HG02973 (cell line): ENCODE results near the gene GPR180.
"Not testable (repeated sequence)": the region's sequence is repeated elsewhere in the genome, so short reads cannot be mapped to it uniquely, and the experiment has no call there.

Source experiments
- ATAC-seq: cut with Tn5 transposase; IDR thresholded peaks from one replicate; pipeline ENCODE4 v1.9.1; 2021; ENCODE audit warnings: moderate library complexity; ENCODE audit not compliant: unreplicated experiment

Gene GPR180

DNA sequence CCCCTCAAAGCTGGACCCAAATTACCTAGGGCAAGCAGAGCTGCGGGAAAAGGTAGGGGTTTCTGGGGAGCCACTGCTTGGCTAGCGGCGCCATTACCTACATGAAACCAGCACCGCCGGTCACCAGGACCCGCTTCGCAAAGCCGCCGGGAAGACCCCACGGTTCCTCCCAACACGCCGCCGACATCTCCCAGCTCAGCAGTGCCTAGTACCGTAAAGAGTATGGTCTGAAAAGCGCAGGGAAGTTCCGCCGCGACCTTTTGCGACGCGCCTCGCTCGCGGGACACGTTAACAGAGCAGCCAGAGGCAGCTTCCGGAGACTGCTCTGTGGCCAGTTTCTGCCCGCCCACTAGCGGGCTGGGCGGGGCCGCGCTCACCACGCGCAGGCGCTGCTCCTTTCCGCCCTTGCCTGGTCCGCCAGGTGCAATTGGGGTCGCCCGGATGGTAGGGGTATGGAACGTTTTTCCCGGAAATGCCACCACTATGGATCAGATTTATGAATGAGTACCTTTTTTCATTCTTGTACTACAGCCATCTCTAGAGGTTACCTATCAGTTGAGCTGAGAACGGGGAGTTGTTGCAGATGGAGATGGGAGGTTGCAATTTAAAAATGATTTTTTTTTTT, 5.6 kb upstream of the GPR180 start, which contains the start of gene TGDS:
Gene TGDS, minus strand, starts transcription at position 203 of the 625 bp plus-strand sequence. Its CDS starts 16 bp downstream, at position 187.
- ATAC-seq, result peak; percentile 95

DNA sequence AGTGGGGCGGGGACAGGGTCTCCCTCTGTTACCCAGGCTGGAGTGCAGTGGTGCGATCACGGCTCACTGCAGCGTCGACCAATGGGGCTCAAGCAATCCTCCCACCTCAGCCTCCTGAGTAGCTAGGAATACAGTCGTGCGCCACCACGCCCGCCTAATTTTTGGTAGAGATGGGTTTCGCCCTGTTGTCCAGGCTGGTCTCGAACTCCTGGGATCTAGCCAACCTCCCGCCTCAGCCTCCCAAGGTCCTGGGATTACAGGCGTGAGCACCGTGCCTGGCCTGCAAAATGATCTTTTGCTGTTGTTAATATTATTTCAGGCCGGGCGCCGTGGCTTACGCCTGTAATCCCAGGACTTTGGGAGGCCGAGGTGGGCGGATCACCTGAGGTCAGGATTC, 5.1 kb upstream of the GPR180 start:
- no peak for ATAC-seq

DNA sequence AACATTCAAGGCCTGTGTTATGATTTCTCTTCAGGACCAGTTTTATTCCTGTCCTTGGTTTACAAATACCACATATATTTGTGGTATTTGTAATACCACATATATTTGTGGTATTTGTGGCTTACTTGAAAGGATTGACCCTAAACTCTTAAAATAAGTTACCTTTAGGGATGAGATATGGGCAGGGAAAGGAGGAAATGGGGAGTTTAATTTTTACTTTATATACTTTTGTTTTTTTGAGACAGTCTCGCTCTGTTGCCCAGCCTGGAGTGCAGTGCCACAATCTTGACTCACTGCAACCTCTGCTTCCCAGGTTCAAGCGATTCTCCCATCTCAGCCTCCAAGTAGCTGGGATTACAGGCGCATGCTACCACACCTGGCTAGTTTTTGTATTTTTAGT, 3.4 kb upstream of the GPR180 start:
- no peak for ATAC-seq

DNA sequence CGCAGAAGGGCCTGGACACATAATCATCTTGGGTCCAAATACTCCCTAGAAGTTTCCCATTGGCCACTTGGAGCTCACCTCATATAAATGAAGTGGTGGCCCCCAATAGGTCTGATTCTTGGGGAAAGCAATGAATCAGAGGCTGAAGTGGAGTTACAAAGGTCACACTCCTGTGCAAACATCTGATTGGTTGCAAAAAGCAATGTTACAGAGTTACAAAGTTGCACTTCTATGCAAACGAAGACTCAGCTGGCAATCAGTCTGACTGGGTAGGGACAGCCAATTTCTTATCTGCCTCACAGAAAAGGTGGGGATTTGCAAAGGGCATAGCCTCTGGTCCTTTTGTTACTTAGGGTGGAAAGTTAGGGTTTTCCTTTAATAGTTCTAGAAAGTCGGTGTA, 1.8 kb upstream of the GPR180 start:
- ATAC-seq, result no peak

DNA sequence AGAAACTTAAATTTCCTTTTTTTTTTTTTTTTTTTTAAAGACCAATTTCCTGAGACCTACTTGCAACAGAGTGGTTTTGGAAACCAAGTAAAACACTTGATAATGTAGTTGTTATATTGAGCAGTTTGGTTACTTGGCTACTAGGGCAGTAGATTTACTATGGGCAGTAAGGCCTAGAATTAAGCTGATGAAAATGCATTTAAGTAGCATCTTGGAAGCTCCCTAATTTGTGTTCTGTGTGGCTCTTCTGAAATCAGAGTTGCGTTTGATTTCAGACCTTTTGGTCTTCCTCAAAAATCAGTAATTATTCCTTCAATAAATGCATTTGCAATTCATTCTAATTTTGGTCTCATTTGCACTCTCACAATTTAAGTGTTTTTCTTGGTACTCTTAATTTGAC, 810 bp downstream of the GPR180 start:
- ATAC-seq, result no peak

DNA sequence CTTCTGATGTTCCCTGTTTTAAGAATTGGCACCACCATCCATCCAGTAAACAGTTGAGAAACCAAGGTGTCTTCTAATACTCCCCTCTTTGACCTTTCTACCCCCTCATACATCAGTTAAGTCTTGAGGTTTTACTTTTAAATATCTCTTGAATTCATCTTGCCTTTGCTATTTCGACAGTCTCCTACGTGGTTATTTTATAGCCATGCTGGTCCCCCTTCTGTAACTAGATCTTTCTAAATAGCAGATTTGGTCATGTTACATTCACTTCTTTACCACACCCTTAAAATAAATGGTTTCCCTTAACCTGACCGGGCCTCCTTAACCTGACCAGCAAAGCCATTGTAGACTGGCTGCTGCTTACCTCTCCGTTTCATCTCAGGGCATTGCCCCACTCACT, 5.4 kb downstream of the GPR180 start:
- no peak for ATAC-seq

DNA sequence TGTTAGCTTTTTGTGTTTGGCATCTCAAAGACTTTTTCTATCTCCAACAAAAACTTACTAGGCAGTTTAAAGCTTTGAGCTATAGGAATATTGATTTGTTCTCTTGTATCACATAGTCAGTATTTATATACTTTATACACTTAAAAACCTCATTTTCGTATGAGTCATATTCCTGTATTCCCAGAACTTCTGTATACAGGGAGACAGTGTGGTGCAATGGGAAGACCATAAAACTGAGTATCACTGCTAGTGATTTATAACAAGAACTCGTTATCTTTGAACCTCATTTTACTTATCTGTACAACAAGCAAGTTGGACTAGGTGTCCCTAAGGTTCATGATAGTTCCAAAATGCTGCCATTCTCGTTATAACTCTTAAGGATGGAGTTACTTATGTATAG, 6.3 kb downstream of the GPR180 start:
- ATAC-seq, result no peak

DNA sequence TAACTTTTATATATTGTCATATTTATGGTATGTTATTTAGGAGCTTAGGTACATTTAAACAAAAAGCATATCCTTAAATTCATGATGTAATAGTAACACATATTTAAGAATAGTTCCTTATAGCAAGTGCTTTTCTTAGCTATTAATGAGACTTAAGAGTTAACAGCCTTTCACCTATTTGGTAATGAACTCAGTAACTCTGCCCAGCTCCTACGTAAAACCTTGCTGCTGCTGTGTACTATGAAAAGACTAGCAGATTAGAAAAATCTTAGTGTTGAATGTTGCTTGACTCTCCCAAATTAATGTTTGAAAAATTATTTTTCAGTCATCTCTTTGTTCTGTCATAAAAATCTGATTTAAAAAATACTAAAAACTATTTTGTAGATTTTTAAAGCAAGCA, 6.9 kb downstream of the GPR180 start:
- no peak for ATAC-seq

DNA sequence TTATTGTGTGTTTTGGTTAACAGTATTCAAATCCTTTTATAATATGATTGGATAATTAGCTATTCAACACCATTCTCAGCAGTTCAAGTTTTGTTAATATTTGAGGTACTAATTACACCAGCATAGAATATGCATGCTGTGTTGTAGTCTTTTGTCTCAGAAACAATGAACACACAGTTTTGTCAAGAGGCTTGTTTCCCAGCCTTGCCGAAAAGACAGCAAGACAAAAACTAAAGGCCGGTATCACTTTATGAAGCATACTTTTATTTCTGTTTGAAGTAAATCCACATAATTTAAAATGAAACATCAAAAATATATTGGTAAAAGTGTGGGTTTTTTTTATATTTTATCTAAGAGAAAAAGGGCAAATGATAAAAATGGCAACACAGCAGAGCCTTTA, 7.5 kb downstream of the GPR180 start:
- ATAC-seq, result no peak

DNA sequence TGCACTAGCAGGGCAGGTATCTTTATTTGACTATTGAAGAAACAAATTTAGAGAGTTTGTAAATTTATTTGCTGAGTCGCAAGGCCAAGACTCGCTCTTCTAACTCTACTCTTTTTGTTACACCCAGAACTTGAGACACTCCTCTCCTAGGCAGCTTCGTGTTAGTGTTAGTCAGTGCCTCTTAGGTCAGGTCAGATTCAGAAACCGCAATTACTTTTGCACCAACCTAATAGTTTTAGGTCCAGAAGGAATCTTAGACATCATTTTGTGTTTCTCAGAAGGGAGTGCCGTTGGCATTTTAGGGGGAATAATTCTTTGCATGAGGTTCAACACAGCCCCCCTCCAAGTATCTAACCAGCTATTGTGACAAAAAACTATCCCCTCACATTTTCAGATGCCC, 8.8 kb downstream of the GPR180 start:
- ATAC-seq, result no peak

DNA sequence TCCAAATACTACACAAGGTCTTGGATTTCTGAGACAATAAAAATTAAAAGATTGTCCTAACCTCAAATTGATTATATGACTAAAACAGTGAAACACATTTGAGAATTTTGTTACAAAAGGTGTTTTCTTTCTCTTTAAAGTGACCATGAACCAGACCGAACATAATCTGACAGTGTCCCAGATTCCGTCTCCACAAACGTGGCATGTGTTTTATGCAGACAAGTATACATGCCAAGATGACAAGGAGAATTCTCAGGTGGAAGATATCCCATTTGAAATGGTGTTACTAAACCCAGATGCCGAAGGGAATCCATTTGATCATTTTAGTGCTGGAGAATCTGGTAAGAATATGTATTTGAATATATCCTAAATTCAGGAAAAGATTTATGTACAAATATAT, 10.4 kb downstream of the GPR180 start:
- no peak for ATAC-seq

DNA sequence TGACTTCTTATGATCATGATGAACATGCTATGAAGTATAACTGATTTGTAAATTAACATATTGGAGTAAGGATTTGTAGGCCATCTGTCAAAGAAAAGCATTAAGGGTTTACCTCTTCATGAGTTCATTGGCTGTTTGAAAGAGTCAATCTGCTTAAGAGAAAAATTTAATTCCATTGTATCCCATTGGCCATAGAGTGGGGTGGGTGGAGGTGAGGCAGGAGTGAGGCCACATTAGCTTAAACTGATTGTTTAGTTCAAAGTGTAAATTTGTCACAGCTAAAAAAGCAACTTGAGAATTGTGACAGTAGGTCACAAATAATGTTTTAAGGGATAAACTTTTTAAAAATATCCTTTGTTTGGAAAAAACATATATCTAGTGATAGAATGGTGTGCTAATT, 11.4 kb downstream of the GPR180 start:
- no peak for ATAC-seq

DNA sequence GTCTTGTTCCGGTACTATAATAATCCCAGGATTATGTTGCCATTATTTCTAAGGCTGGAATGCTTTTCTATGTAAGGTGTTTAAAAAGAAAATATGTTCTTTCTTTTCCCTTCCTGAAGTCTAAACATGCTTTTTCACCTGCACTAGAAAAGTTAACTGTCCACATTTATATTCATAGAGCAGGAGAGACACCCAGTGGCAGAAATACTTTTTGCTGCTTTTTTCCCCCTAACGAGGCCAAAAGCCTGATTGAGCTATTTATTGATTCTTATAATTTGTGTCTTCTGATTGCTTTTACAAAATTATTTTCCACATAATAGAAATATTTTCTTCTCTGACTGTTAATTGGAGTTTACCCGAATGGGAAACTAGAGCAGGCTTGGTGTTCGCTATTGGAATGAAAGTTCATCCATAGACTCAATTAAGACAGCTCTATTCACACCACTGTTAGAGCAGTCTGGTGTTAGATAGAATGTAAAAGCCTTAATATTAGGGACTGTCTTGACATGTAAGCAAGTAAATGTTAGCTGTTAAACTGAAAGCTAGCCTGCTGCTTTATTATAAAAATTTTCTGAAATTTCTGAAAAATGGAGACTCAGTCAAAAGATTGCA, 15.8 kb downstream of the GPR180 start:
- ATAC-seq, result no peak

DNA sequence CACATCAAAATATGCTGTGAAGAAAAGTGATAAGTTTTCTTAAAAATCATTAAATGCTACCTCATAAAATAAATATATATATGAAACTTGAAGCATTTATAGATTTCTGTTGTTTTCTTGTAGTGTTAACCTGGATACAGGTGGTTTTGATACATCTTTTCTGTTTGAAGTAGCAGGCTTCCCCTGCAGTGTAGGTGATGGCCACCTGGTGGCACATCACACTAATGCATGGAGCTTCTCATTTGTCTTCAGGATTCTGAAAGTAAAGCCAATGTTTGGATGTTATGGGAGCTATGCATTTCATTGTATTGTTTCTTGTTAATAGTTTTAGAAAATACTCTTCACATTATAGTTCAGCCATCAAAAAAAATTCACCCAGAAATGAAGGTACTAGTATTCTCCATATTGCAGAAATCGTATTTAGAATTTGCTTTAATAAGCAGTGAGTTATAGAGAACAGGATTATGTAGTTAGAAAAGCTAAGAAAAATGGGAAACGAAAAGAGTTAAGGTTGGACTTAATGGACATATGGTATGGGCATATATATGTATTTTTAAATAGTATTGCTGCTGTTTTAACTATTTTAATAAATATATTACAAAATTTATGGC, 18.7 kb downstream of the GPR180 start:
- peak; percentile 80 for ATAC-seq

DNA sequence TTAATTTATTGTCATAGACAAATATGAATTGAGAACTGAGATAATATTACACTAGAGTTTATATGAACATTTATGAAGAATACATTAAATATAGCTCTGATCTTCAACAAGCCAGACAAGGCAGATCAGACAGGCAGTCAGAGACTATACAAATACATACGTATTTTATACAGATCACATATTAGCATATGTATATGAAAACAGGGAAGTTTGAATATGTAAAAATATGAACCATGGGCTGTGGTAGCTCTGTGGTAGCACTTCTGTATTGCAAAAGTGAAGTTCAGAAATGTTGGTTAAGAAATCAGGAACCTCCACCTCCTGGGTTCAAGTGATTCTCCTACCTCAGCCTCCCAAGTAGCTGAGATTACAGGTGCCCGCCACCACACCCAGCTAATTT, 20.7 kb downstream of the GPR180 start:
- no peak for ATAC-seq

DNA sequence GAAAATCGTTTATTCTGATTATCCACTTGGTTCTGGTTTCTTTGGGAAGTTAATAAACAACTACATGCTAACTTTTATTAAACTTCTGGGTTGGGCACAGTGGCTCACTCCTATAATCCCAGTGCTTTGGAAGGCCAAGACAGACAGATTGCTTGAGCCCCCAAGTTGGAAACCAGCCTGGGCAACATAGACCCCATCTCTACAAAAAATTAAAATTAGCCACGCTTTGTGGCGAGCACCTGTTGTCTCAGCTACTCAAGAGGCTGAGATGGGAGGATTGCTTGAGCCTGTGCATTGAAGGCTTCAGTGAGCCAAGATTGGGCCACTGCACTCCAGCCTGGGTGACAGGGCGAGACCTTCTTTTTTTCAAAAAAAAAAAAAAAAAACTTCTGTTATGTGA, 21.7 kb downstream of the GPR180 start:
- ATAC-seq, result no peak

DNA sequence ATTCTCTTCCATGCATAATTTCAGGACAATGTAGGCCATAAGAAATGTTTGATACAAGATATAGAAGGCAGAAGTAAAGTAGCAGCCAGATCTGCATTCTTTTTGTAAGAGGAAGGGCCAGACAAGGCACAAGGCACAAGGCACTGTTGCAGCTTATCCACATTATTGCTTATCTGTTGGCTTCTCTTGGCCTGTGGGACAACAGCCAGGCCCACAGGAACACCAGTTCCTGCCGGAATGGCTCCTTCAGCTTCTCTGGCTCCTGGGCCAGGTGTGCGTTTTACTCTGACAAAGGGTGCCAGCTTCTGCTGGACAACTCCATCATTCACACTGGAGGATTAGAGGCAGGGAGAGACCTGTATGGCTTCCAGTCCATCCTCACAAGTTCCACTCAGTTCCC, 29.2 kb downstream of the GPR180 start:
- ATAC-seq, result no peak

DNA sequence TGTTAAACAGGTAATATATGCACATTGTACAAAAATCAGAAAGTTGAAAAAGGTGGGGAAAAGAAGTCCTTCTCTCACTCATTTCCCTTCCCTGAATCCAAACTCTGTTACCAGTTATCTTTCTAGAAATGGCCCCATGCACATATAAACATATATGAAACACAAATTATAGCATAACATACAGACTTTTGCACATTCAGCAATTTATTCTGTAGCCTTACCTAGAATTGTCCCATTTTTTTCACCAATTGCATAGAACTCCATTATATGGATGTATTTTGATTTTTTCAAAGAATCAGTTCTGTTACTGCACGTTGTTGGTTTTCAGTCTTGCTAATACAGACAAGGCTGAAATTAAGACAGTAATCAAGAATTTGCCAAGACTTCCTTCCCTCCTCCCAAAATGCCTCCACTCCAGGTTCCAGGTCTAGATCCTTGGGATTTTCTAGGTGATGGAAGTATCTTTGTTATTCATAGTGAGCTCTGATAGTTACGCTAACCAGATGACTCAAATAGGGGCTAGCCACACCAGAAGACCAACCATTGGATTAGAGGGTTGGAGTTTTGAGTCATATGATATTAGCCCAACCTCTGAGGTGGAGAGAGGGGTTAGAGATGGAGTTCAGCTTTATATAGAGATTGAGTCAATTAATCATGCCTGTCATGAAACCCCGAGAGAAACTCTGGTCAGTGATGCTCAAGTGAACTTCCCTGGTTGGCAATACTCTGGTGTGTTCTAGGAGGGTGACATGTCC, 30.7 kb downstream of the GPR180 start:
- ATAC-seq, result no peak

DNA sequence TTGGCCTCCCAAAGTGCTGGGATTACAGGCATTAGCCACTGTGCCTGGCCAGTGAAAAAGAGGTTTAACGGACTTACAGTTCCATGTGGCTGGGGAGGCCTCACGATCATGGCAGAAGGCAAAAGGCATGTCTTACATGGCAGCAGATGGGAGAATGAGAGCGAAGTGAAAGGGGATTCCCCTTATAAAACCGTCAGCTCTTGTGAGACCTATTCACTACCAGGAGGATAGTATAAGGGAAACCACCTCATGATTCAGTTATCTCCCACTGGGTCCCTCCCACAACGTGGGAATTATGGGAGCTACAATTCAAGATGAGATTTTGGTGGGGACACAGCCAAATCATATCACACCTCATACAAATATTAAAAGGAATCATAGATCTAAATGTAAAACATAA, 34.4 kb downstream of the GPR180 start:
- not testable (repeated sequence) for ATAC-seq

DNA sequence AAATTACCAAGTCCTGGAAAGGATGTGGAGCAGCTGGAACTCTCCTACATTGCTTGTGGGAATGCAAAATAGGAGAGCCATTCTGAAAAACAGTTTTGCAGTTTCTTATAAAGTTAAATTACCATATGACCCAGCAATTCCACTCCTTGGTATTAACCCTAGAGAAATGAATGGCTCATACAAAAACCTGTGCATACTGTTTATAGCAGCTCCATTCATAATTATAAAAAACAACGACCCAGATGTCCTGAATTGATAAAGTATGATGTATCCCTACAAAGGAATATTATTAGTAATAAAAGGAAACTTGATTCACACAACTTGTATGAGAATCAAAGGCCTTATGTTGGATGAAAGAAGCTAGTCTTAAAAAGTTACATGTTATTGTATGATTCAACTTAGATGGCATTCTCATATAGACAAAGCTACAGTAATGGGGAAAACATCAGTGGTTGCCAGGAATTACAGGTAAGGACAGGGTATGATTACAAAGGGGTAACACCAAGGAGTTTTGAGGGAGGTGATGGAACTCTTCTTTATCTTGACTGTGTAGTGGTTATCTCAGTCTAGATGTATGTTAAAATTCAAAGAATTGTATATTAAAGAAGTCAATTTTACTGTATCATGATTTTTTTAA, 35.4 kb downstream of the GPR180 start:
- no peak for ATAC-seq

DNA sequence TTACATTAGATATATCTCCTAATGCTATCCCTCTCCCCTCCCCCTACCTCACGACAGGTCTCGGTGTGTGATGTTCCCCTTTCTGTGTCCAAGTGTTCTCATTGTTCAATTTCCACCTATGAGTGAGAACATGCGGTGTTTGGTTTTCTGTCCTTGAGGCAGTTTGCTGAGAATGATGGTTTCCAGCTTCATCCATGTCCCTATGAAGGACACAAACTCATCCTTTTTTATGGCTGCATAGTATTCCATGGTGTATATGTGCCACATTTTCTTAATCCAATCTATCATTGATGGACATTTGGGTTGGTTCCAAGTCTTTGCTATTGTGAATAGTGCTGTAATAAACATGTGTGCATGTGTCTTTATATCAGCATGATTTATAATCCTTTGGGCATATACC, 36.0 kb downstream of the GPR180 start:
- not testable (repeated sequence) for ATAC-seq
